GM21717 (cell line): ENCODE data around the gene TBX4.
"Not testable (repeated sequence)": the region's sequence is repeated elsewhere in the genome, so short reads cannot be mapped to it uniquely, and the experiment has no call there.

ENCODE experiments used
- ATAC-seq: cut with Tn5 transposase; IDR thresholded peaks from one replicate; pipeline ENCODE4 v1.9.1; 2021; ENCODE audit warnings: mild to moderate bottlenecking, moderate library complexity; ENCODE audit not compliant: unreplicated experiment

The TBX4 gene

GRCh38 chr17:61427567-61427966, 24.7 kb upstream of the TBX4 start:
- no peak for ATAC-seq

GRCh38 chr17:61429274-61429673, 22.9 kb upstream of the TBX4 start:
- no peak for ATAC-seq

GRCh38 chr17:61429831-61430230, 22.4 kb upstream of the TBX4 start:
- ATAC-seq: not testable (repeated sequence)

GRCh38 chr17:61431594-61432311, 20.5 kb upstream of the TBX4 start:
- ATAC-seq: no peak

GRCh38 chr17:61436273-61436672, 15.9 kb upstream of the TBX4 start:
- no peak for ATAC-seq

GRCh38 chr17:61436995-61437704, 15.1 kb upstream of the TBX4 start:
- no peak for ATAC-seq

- no peak for ATAC-seq
Observed at GRCh38 chr17:61440697-61441096, 11.5 kb upstream of the TBX4 start.

- not testable (repeated sequence) for ATAC-seq
Observed at GRCh38 chr17:61441507-61441906, 10.7 kb upstream of the TBX4 start.

- ATAC-seq: no peak
Observed at GRCh38 chr17:61442136-61442775, 10.0 kb upstream of the TBX4 start.

GRCh38 chr17:61442878-61443474, 9.2 kb upstream of the TBX4 start:
- ATAC-seq: no peak

- ATAC-seq: no peak
Observed at GRCh38 chr17:61443475-61443882, 8.7 kb upstream of the TBX4 start.

GRCh38 chr17:61444075-61444474, 8.1 kb upstream of the TBX4 start:
- no peak for ATAC-seq

GRCh38 chr17:61444831-61445230, 7.4 kb upstream of the TBX4 start:
- no peak for ATAC-seq

GRCh38 chr17:61447358-61447757, 4.9 kb upstream of the TBX4 start:
- no peak for ATAC-seq

GRCh38 chr17:61448042-61448441, 4.2 kb upstream of the TBX4 start:
- no peak for ATAC-seq

- ATAC-seq: not testable (repeated sequence)
Observed at GRCh38 chr17:61449140-61449539, 3.1 kb upstream of the TBX4 start.

- no peak for ATAC-seq
Observed at GRCh38 chr17:61449707-61450640, 2.2 kb upstream of the TBX4 start.

- ATAC-seq: no peak
Observed at GRCh38 chr17:61450641-61451537, 1.3 kb upstream of the TBX4 start.

- ATAC-seq: no peak
Observed at GRCh38 chr17:61451538-61452300, 503 bp upstream of the TBX4 start.
